Activated B cell treated with CpG ODN at 0.5 μM for 24 hours (primary cell): ENCODE results near the gene ADAM12. TPM values are rescaled to one million over a fixed set of nuclear protein-coding genes. Genes with fewer than 3 reads are reported as not detected.
A peak's percentile ranks its signal among the peaks of the same experiment; 100 is the strongest.

Source experiments
- ATAC-seq: fragments of 200-7000 bp; cut with Tn5 transposase; one replicate; pipeline ENCODE4 v1.10.0; 2021; ENCODE audit warnings: low read depth, mild to moderate bottlenecking, moderate library complexity
- CTCF ChIA-PET: fragments of 350-600 bp; sonication (Branson Sonifier 250); formaldehyde crosslinking; loops from one replicate; lab custom pipeline; 2021; ENCODE audit warnings: antibody characterized with exemption; lab: Charles Lee
- POLR2A ChIA-PET: fragments of 350-600 bp; sonication (Branson Sonifier 250); formaldehyde crosslinking; loops from one replicate; lab custom pipeline; 2021; ENCODE audit warnings: antibody characterized with exemption; lab: Charles Lee
- DNase-seq: peaks from one replicate; pipeline ENCODE4 v3.0.0; 2022
- H3K27ac Mint-ChIP-seq: one replicate; pipeline ENCODE4 v1.8.0; 2020; ENCODE audit warnings: mixed read lengths
- H3K27me3 Mint-ChIP-seq: one replicate; pipeline ENCODE4 v1.8.0; 2021; ENCODE audit warnings: mixed read lengths
- H3K36me3 Mint-ChIP-seq: one replicate; pipeline ENCODE4 v1.8.0; 2021; ENCODE audit warnings: low read depth, mixed read lengths
- H3K4me1 Mint-ChIP-seq: one replicate; pipeline ENCODE4 v1.8.0; 2021; ENCODE audit warnings: mixed read lengths
- H3K4me3 Mint-ChIP-seq: one replicate; pipeline ENCODE4 v1.8.0; 2020; ENCODE audit warnings: mild to moderate bottlenecking, mixed read lengths
- H3K9me3 Mint-ChIP-seq: one replicate; pipeline ENCODE4 v1.8.0; 2020; ENCODE audit warnings: mixed read lengths
- intact Hi-C: fragments of 100-400 bp; cut with micrococcal nuclease; formaldehyde crosslinking; loops from one replicate; pipeline ENCODE4 v1.15.1; 2024
- total RNA-seq: library from RNA; stranded (reverse); gene quantifications from 2 replicates; pipeline ENCODE4 v1.2.3, GENCODE V29; 2022
- TF ChIP-seq, protein P1 (sequence below): fragments of 200-600 bp; IDR thresholded peaks from one replicate; pipeline ENCODE4 v1.8.0; 2022; ENCODE audit warnings: antibody characterized with exemption, mild to moderate bottlenecking

Gene ADAM12
- total RNA-seq, 1 donor from 2014 or later = 0.84 TPM

DNA sequence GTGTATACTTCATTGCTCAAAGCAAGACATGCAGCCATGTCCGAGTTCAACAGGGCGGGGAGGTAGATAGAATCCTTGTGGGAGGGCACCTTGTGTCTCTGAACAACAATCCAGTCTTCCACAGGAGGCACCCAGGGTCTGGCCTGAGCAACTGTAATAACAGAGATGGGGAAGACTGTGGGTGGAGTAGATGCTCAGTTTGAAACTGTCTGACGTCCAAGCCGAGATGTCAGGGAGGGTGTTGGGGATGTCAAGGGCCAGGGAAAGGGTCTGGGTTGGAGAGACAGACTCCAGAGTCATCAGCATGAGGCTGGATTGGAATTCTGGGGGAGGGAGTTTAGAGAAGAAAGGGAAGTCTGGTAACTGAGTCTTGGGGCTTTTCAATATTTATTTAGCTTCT, 403.9 kb downstream of the ADAM12 start:
- ATAC-seq (no peak), DNase-seq (no peak)
- peaks cover 2% of the 10 kb centered on the region for H3K27me3 Mint-ChIP-seq
- TF ChIP-seq, protein P1, sequence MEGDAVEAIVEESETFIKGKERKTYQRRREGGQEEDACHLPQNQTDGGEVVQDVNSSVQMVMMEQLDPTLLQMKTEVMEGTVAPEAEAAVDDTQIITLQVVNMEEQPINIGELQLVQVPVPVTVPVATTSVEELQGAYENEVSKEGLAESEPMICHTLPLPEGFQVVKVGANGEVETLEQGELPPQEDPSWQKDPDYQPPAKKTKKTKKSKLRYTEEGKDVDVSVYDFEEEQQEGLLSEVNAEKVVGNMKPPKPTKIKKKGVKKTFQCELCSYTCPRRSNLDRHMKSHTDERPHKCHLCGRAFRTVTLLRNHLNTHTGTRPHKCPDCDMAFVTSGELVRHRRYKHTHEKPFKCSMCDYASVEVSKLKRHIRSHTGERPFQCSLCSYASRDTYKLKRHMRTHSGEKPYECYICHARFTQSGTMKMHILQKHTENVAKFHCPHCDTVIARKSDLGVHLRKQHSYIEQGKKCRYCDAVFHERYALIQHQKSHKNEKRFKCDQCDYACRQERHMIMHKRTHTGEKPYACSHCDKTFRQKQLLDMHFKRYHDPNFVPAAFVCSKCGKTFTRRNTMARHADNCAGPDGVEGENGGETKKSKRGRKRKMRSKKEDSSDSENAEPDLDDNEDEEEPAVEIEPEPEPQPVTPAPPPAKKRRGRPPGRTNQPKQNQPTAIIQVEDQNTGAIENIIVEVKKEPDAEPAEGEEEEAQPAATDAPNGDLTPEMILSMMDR = no peak
- H3K4me1 Mint-ChIP-seq = peaks cover 37% of the 10 kb centered on the region
- H3K36me3 Mint-ChIP-seq = no peaks in the 10 kb centered on the region
- ChIA-PET POLR2A (interaction anchor here (0.6 to 1.2 kb wide), 2 partner anchors 52 to 60 kb away, joined by 3 to 9 read pairs; no protein-coding TSS in a partner anchor), CTCF (interaction anchor here (1.0 to 6.9 kb wide), 5 partner anchors 12 to 519 kb away, joined by 3 to 60 read pairs (median 4); no protein-coding TSS in a partner anchor)
- H3K9me3 Mint-ChIP-seq = no peaks in the 10 kb centered on the region
- intact Hi-C loops = loop anchor here (5.0 to 10.0 kb wide), 2 partner anchors 200 to 1868 kb away; no protein-coding TSS in a partner anchor
- H3K27ac Mint-ChIP-seq = peak overlapping the region; percentile 73
- H3K4me3 Mint-ChIP-seq = no peak overlapping the region

DNA sequence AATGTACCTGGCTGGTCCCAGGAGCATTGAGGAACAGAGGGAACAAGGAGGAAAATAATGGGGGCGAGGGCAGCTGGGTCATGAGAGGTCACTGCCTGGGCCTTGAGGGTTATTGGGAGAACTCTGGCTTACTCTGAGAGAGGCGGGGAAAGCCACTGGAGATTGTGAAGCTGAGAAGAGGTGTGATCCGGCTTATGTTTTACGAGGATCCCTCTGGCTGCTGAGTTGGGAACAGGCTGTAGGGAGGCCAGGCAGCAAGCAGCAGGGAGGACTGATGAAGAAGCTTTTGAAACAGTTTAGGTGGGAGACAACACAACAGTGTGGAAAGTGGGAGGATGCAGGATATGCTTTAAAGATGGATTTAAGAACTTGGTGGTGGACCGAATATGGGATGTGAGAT, 404.6 kb downstream of the ADAM12 start:
- TF ChIP-seq, protein P1 = no peak
- Mint-ChIP-seq H3K27ac (peak overlapping the region; percentile 64), H3K4me3 (no peak overlapping the region), H3K36me3 (no peaks in the 10 kb centered on the region), H3K27me3 (peaks cover 4% of the 10 kb centered on the region), H3K9me3 (no peaks in the 10 kb centered on the region), H3K4me1 (peaks cover 37% of the 10 kb centered on the region)
- CTCF ChIA-PET = interaction anchor here (0.8 to 6.9 kb wide), 7 partner anchors 10 to 1870 kb away, joined by 3 to 60 read pairs (median 4); no protein-coding TSS in a partner anchor
- DNase-seq = no peak
- intact Hi-C loops = loop anchor here (2.0 to 10.0 kb wide), 4 partner anchors 115 to 1869 kb away; no protein-coding TSS in a partner anchor
- POLR2A ChIA-PET = interaction anchor here (1.2 to 1.3 kb wide), 2 partner anchors 53 to 58 kb away, joined by 5 to 8 read pairs; no protein-coding TSS in a partner anchor
- no peak for ATAC-seq

GRCh38 chr10:125983161-125983560, 405.1 kb downstream of the ADAM12 start:
- ChIA-PET POLR2A (interaction anchor here (1.2 to 1.3 kb wide), 2 partner anchors 53 to 59 kb away, joined by 5 to 8 read pairs; no protein-coding TSS in a partner anchor), CTCF (interaction anchor here (0.9 to 6.9 kb wide), 15 partner anchors 10 to 1871 kb away, joined by 3 to 60 read pairs (median 5); no protein-coding TSS in a partner anchor)
- TF ChIP-seq, protein P1 = no peak
- peaks cover 37% of the 10 kb centered on the region for H3K4me1 Mint-ChIP-seq
- no peaks in the 10 kb centered on the region for H3K9me3 Mint-ChIP-seq
- no peaks in the 10 kb centered on the region for H3K36me3 Mint-ChIP-seq
- H3K27me3 Mint-ChIP-seq = peaks cover 5% of the 10 kb centered on the region
- peak overlapping the region; percentile 64 for H3K27ac Mint-ChIP-seq
- intact Hi-C loops = loop anchor here (2.0 to 10.0 kb wide), 4 partner anchors 114 to 1869 kb away; no protein-coding TSS in a partner anchor
- ATAC-seq (no peak), DNase-seq (no peak)
- H3K4me3 Mint-ChIP-seq = no peak overlapping the region

DNA sequence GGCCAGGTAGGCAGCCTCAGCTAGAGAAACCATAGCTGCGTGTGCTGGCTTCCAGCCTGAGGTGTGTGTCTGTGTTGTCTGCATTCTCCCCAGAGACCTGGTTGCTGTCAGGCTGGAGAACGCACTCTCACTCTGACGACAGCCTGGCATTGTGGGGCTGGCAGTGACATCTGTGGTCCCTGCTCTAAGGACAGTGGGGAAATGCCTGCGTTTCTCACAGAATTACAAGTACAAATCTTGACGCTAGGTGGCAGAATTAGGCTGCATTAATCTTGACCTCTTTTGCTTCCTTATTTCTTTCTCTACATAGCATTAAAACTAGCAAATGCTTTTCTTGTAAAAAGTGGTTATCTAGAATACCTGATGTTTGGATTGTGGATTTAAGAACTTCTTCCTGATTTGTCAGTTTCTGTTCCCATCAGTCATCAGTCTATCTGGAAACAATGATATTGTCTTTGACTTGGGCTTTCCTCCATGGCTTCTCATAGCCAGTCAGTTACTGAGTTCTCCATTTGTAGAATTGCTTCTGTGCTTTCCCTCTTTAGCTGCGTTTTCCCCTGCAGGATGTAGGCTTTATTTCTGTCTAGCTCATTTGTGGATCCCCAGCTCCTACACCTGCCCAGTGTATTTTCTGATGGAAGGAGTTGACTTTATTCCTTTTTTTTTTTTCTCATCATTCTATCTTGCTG, 405.9 kb downstream of the ADAM12 start:
- DNase-seq = peak; percentile 31
- Mint-ChIP-seq H3K27ac (peak overlapping the region; percentile 64), H3K9me3 (no peaks in the 10 kb centered on the region), H3K27me3 (peaks cover 5% of the 10 kb centered on the region), H3K36me3 (no peaks in the 10 kb centered on the region), H3K4me3 (no peak overlapping the region), H3K4me1 (peaks cover 37% of the 10 kb centered on the region)
- TF ChIP-seq, protein P1 = no peak
- ChIA-PET POLR2A (interaction anchor here (1.2 to 1.3 kb wide), 2 partner anchors 54 to 59 kb away, joined by 5 to 8 read pairs; no protein-coding TSS in a partner anchor), CTCF (interaction anchor here (0.7 to 6.9 kb wide), 17 partner anchors 11 to 1871 kb away, joined by 3 to 60 read pairs (median 4); no protein-coding TSS in a partner anchor)
- intact Hi-C loops = loop anchor here (1.0 to 10.0 kb wide), 9 partner anchors 54 to 1870 kb away; no protein-coding TSS in a partner anchor
- peak; percentile 85 for ATAC-seq
